ENCODE measurements around the gene ESYT2. TPM values are rescaled to one million over a fixed set of nuclear protein-coding genes. Genes with fewer than 3 reads are reported as not detected.

Gene ESYT2
- total RNA-seq, 4 donors from 2014 or later = 209 to 286 (median 230) TPM

DNA sequence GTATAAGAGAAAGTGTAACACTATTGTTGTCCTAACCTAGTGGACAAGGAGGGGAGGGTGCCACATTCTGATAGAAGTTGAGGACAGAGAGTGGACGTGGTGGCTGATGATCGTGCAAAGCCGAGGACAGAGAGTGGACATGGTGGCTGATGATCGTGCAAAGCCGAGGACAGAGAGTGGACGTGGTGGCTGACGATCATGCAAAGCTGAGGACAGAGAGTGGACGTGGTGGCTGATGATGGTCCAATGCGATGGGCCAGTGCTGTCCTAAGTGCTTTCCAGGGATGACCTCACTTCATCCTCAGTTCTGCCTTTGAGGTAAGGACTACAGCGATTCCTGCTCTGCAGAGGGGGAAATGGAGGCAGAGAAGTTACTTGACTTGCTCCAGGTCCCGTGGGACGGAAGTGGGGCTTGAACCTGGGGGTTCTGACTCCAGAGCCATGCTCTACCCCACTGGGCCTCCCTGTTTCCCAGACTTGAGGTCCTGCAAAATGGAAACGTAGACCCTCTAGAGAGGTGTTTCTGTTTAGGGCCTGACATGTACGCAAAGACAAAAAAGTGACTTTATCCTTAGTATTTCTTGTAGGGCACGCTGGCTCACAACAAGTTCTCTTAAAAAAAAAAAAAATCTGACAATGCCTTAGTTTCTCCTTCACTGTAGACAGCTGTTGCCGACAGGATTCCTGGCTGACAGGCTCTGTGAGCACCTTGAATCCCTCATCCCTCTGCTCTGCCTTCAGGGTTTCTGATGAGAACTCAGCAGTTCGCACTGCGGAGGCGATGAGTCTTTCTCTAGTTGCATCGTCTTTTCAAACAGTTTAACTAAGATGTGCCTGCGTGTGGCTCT, 104.4 kb downstream of the ESYT2 start:
- ATAC-seq = no peak
- 69 to 89% methylated on average over 12 to 18 of the region's 21 CpGs for WGBS, 2 donors (ENCODE audit: low coverage in 1 of 2)

GRCh38 chr7:158723714-158724385, 105.5 kb downstream of the ESYT2 start:
- Histone ChIP-seq H3K4me1 (no peaks in the 10 kb centered on the region), H3K27me3 (no peaks in the 10 kb centered on the region), H3K27ac (no peak overlapping the region), H3K36me3 (no peaks in the 10 kb centered on the region), H3K4me3 (no peak overlapping the region), H3K9me3 (no peaks in the 10 kb centered on the region)
- WGBS, 2 donors (ENCODE audit: low coverage in 1 of 2) = 69 to 81% methylated on average over 3 to 9 of the region's 12 CpGs
- TF ChIP-seq POLR2A (IDR thresholded peaks at IDR 0.05) = no peak
- TF ChIP-seq CTCF (IDR thresholded peaks at IDR 0.05) = no peak
- no peak for TF ChIP-seq POLR2AphosphoS5 (IDR thresholded peaks at IDR 0.05)
- TF ChIP-seq EP300 (IDR thresholded peaks at IDR 0.05) = no peak
- ATAC-seq = no peak

More for the DNA sequence above, 104.4 kb downstream of the ESYT2 start:
- Histone ChIP-seq H3K4me3 (no peak overlapping the region), H3K9me3 (no peaks in the 10 kb centered on the region), H3K4me1 (no peaks in the 10 kb centered on the region), H3K27me3 (no peaks in the 10 kb centered on the region), H3K27ac (no peak overlapping the region), H3K36me3 (peaks cover 0 to 4% of the 10 kb centered on the region in 2 donors)
- TF ChIP-seq POLR2A (IDR thresholded peaks at IDR 0.05) (no peak), CTCF (IDR thresholded peaks at IDR 0.05) (no peak), POLR2AphosphoS5 (IDR thresholded peaks at IDR 0.05) (no peak), EP300 (IDR thresholded peaks at IDR 0.05) (no peak)

DNA sequence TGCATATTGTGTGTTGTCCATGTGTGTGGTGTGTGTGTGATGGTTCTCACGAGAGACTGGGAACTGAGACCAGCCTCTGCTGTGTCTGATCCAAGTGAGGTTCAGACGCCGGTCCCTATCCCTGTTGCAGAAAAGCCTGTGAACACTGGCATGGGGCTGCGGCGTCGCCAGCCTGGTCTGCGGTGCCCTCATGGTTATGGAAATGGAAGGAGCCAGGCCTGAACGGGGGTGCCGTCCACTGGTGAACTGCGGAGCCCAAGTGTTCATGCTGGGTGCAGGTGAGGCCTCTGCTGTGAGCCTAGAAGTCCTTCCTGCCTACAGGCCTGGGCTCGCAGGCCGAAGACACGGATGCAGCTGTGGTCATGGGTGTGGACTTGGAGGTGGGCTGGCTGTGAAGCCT, 106.0 kb downstream of the ESYT2 start:
- no peak for TF ChIP-seq EP300 (IDR thresholded peaks at IDR 0.05)
- TF ChIP-seq CTCF (IDR thresholded peaks at IDR 0.05) = no peak
- no peak for TF ChIP-seq POLR2A (IDR thresholded peaks at IDR 0.05)
- no peak for TF ChIP-seq POLR2AphosphoS5 (IDR thresholded peaks at IDR 0.05)
- Histone ChIP-seq H3K36me3 (no peaks in the 10 kb centered on the region), H3K27me3 (no peaks in the 10 kb centered on the region), H3K27ac (no peak overlapping the region), H3K4me3 (no peak overlapping the region), H3K4me1 (no peaks in the 10 kb centered on the region), H3K9me3 (no peaks in the 10 kb centered on the region)
- WGBS, 2 donors (ENCODE audit: low coverage in 1 of 2) = 63 to 94% methylated on average over 1 to 3 of the region's 13 CpGs
- no peak for ATAC-seq

DNA sequence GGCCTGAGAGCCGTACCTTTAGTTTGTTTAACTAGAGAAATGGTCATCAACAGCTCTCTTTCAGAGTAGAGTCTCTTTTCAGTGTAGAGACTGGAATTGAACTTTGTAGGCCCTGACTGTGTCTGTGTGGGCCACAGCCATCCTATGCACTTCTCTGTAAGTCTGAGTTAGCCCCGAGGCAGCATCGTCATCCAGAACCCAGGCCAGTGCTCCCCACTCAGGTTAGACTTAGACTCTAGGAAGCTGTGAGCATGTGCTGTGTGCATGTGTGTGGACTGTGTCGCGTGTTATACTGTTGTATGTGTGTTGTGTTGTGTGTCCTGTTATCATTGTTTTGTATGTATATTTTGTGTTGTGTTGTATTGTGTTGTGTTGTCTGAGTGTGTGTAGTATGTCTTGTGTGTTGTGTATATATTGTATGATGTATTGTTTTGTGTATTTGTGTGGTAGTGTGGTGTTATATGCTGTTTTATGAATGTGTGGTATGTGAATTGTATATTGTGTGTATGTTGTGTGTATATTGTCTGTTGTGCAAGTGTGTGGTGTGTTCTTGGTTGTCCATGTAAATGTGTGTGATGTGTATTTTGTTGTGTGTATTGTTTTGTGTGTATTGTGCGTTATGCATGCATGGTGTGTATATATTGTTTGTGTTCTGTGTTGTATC, 106.6 kb downstream of the ESYT2 start:
- TF ChIP-seq POLR2A (IDR thresholded peaks at IDR 0.05) (no peak), CTCF (IDR thresholded peaks at IDR 0.05) (no peak), POLR2AphosphoS5 (IDR thresholded peaks at IDR 0.05) (no peak), EP300 (IDR thresholded peaks at IDR 0.05) (no peak)
- Histone ChIP-seq H3K27ac (no peak overlapping the region), H3K4me3 (no peak overlapping the region), H3K36me3 (no peaks in the 10 kb centered on the region), H3K9me3 (no peaks in the 10 kb centered on the region), H3K27me3 (no peaks in the 10 kb centered on the region), H3K4me1 (no peaks in the 10 kb centered on the region)
- no peak for ATAC-seq
- 85 to 91% methylated on average over 3 to 4 of the region's 6 CpGs for WGBS, 2 donors (ENCODE audit: low coverage in 1 of 2)
